ENCODE results near the gene TBXA2R.

DNA sequence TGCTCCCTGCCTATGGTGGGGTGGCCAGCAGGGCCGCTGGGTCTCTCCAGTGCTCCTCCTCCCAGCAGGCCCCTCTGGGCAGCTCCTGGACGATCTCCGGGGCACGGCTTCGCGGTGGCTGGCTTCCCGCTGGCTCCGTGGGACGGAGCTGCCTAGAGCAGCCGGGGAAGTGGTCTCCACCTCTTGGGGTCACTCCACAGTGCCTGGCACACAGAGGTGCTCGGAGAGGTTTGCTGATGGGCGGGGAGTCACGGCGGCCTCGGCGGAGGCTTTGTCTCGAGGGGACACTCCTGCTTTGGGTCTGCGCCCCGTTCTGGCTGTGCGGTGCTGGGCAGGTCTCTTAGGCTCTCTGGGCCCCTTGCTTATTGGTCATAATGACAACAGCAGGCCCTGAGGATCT, 29.8 kb upstream of the TBXA2R start:
- no peak for TF ChIP-seq CTCF (IDR thresholded peaks at IDR 0.05; ENCODE audit: poor library complexity)
- no peak for TF ChIP-seq EZH2 (IDR thresholded peaks at IDR 0.05; ENCODE audit: borderline replicate concordance)
- TF ChIP-seq EZH2phosphoT487 (IDR thresholded peaks at IDR 0.05; ENCODE audit: low read depth, severe bottlenecking, unreplicated experiment) = no peak
